ENCODE measurements around the gene AUTS2. TPM values are rescaled to one million over a fixed set of nuclear protein-coding genes. Genes with fewer than 3 reads are reported as not detected.

The AUTS2 gene
- total RNA-seq, 2 donors from 2014 or later: 0.53 to 2.2 TPM

- Mint-ChIP-seq H3K27ac (peak overlapping the region in 1 of 2 donors; percentile 78), H3K36me3 (peaks cover 0 to 5% of the 10 kb centered on the region in 2 donors), H3K9me3 (peaks cover 4 to 14% of the 10 kb centered on the region in 2 donors)
- DNase-seq (ENCODE audit: low spot score in 2 of 2): no peak
- ATAC-seq: no peak
Measured at GRCh38 chr7:70153933-70154332, 555.7 kb downstream of the AUTS2 start.

DNA sequence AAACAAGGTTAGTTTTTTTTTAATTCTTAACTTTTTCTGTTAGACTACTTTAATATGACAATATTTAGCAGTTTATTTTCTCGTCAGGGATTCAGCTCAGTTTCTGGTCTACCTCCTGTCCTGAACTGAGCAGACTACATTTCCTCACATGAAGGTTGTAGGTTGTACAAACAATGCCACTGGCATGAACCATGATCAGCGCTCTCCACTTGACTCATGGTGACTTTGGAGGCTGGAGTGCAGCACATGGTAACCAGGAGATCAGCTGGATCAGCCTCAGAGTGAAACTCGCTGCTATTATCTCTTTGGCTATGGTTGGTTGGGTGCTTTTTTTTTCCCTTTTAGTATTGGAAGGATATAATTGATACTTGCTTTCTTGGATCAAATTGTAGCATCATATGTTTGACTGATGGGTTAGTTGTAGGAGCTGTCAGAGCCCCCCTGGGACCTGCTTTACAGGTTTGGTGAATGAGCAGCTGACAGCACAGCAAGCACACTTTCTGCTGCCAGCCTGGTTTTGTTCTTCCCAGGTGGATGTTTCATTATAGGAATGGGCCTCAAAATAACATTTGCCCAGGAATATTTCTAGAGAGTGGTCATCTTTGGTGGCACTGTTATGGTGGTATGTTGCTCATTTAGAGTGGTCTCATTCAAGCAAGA, 556.4 kb downstream of the AUTS2 start:
- H3K9me3 Mint-ChIP-seq: peaks cover 4 to 14% of the 10 kb centered on the region in 2 donors

GRCh38 chr7:70156057-70156456, 557.8 kb downstream of the AUTS2 start:
- ATAC-seq (no peak), DNase-seq (ENCODE audit: low spot score in 2 of 2) (no peak)
- Mint-ChIP-seq H3K9me3 (peaks cover 4 to 10% of the 10 kb centered on the region in 2 donors), H3K36me3 (peaks cover 0 to 5% of the 10 kb centered on the region in 2 donors), H3K27ac (no peak overlapping the region)

More for the DNA sequence above, 556.4 kb downstream of the AUTS2 start:
- H3K27ac Mint-ChIP-seq: no peak overlapping the region
- DNase-seq (ENCODE audit: low spot score in 2 of 2) (no peak), ATAC-seq (no peak)
- peaks cover 0 to 5% of the 10 kb centered on the region in 2 donors for H3K36me3 Mint-ChIP-seq

DNA sequence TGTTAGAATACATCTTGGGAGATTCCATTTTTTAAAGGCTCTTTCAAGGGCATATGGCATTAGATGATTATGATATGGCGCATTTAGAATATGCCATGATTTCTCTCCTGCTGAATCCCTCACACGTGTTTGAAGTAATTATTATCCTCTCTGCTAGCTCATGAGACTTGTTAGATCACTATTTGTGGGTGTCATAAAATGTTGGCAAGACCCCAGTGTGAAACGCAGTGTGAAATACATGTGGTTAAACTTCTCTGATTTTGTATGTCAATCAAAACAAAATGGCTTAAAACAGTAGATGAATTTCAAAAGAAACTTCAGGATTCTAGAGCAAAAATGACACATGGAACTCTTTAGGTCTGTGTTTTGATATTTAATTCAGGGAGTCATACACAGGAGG, 560.8 kb downstream of the AUTS2 start:
- H3K9me3 Mint-ChIP-seq: peaks cover 4 to 9% of the 10 kb centered on the region in 2 donors
- H3K27ac Mint-ChIP-seq: no peak overlapping the region
- no peak for ATAC-seq
- peaks cover 0 to 5% of the 10 kb centered on the region in 2 donors for H3K36me3 Mint-ChIP-seq
- no peak for DNase-seq (ENCODE audit: low spot score in 2 of 2)

- peaks cover 6 to 15% of the 10 kb centered on the region in 2 donors for H3K9me3 Mint-ChIP-seq
- H3K27ac Mint-ChIP-seq: no peak overlapping the region
- ATAC-seq: no peak
- DNase-seq (ENCODE audit: low spot score in 2 of 2): no peak
- no peaks in the 10 kb centered on the region for H3K36me3 Mint-ChIP-seq
Measured at GRCh38 chr7:70165477-70166170, 567.3 kb downstream of the AUTS2 start.

DNA sequence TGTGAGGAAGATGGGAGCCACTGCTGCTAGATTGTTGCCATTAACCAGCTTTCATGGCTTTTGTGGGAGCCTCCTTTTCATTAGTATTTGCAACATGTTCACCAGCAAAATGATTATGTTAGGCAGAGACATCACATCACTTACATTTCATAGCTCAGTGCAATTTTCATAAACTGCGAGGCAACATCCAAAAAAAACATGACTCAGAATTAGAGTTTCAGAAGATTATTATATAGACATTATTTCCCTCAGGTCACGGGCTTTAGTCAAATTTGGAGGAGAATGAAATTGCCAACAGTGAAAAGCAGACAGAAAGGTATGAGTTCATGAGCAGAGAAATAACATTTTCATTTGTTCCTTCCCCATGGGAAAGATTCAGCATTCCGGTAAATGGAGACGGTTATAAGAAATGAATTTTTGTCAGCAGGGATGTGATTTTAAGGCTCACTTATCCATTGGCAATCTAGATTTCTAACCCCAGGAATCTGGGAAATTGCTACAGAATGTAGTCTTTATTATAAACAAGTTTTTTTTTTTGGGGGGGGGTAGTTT, 573.2 kb downstream of the AUTS2 start:
- Mint-ChIP-seq H3K9me3 (peaks cover 3 to 13% of the 10 kb centered on the region in 2 donors), H3K36me3 (no peaks in the 10 kb centered on the region), H3K27ac (no peak overlapping the region)
- no peak for ATAC-seq
- DNase-seq (ENCODE audit: low spot score in 2 of 2): no peak

DNA sequence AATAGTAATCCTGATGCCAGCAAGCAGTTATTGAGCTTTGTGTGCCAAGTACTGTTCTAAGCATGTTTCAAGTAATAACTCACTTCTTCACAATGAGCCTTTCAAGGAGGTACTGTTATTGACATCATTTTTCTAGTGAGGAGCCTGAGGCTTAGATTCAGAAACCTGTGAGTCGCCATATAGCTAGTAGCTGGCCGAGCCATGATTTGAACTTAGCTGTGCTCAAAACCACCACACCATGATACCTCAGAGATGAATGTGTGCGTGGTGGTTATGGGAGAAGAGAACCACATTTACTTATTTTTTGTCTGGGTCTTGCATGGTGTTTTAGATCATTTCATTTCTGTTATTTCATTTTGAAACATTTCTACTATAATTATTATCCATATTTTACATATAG, 578.9 kb downstream of the AUTS2 start:
- ATAC-seq (peak; percentile 73 to 90), DNase-seq (ENCODE audit: low spot score in 2 of 2) (no peak)
- Mint-ChIP-seq H3K9me3 (peaks cover 7 to 10% of the 10 kb centered on the region in 2 donors), H3K36me3 (peaks cover 0 to 2% of the 10 kb centered on the region in 2 donors), H3K27ac (no peak overlapping the region)

DNA sequence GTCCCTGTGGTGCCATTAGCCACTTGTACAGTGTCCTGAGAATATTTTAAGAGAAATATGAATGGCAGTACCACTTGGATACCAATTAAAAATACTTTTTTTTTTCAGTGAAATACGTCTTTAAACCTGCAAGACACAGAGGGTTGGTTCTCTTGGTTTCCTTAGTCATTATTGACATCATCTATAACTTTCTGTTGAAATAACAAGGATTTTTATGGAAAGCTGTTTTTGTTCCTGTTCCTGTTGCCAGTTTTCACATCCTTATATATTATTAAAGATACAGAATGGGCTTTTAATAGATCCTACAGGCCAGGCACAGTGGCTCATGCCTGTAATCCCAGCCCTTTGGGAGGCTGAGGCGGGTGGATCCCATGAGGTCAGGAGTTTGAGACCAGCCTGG, 579.9 kb downstream of the AUTS2 start:
- ATAC-seq (no peak), DNase-seq (ENCODE audit: low spot score in 2 of 2) (no peak)
- Mint-ChIP-seq H3K27ac (no peak overlapping the region), H3K36me3 (peaks cover 0 to 4% of the 10 kb centered on the region in 2 donors), H3K9me3 (peaks cover 7 to 11% of the 10 kb centered on the region in 2 donors)

DNA sequence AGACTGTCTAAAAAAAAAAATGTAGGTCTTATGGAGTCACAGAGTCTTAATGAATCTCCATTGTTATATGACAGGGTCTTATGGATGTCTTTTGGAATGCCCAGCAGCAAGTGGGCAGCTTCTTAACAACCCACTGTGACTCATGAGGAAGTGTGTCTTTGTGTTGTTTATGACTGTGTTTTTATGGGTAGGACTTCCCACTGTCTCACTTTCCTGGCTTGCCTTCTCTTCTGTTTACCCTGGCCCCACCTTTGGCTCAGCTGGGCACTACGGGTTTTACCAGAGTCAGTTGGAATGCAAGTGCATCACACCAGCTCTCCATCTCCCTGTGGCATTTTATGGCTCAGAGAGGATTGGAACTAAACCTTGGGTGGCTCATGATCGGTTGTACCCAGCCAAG, 580.5 kb downstream of the AUTS2 start:
- Mint-ChIP-seq H3K36me3 (peaks cover 0 to 4% of the 10 kb centered on the region in 2 donors), H3K27ac (no peak overlapping the region), H3K9me3 (peaks cover 6 to 9% of the 10 kb centered on the region in 2 donors)

GRCh38 chr7:70182521-70182920, 584.2 kb downstream of the AUTS2 start:
- Mint-ChIP-seq H3K9me3 (peaks cover 3 to 4% of the 10 kb centered on the region in 2 donors), H3K27ac (no peak overlapping the region)
- no peak for ATAC-seq

More for the DNA sequence above, 580.5 kb downstream of the AUTS2 start:
- no peak for DNase-seq (ENCODE audit: low spot score in 2 of 2)
- no peak for ATAC-seq

GRCh38 chr7:70183278-70183677, 585.0 kb downstream of the AUTS2 start:
- Mint-ChIP-seq H3K27ac (no peak overlapping the region), H3K9me3 (peaks cover 3 to 4% of the 10 kb centered on the region in 2 donors), H3K36me3 (peaks cover 0 to 4% of the 10 kb centered on the region in 2 donors)
- DNase-seq (ENCODE audit: low spot score in 2 of 2) (no peak), ATAC-seq (no peak)

More at GRCh38 chr7:70182521-70182920, 584.2 kb downstream of the AUTS2 start:
- peaks cover 0 to 4% of the 10 kb centered on the region in 2 donors for H3K36me3 Mint-ChIP-seq
- DNase-seq (ENCODE audit: low spot score in 2 of 2): no peak

- Mint-ChIP-seq H3K27ac (no peak overlapping the region), H3K36me3 (no peaks in the 10 kb centered on the region), H3K9me3 (no peaks in the 10 kb centered on the region)
- no peak for DNase-seq (ENCODE audit: low spot score in 2 of 2)
- ATAC-seq: no peak
Measured at GRCh38 chr7:70188901-70189650, 590.8 kb downstream of the AUTS2 start.

- Mint-ChIP-seq H3K27ac (no peak overlapping the region), H3K36me3 (no peaks in the 10 kb centered on the region), H3K9me3 (no peaks in the 10 kb centered on the region)
- ATAC-seq (no peak), DNase-seq (ENCODE audit: low spot score in 2 of 2) (no peak)
Measured at GRCh38 chr7:70189776-70190175, 591.5 kb downstream of the AUTS2 start.

DNA sequence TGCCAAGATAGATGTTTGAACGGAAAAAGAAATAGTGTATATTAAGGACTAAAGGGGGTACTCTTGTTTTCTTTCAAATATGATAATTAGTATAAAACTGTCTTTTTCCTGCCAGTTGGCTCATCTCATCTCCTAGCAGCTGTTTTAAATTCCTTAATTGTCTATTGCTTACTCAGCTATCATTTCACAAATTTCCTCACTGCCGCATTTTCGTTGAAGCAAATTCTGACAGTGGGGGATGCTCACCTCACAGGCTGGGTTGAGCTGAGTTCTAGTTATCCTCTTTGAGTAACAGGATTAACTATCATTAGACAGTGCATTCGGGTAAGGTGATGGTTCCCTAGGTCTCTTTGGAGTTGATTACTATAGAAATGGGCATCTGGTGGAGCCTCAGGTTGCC, 592.0 kb downstream of the AUTS2 start:
- no peak for DNase-seq (ENCODE audit: low spot score in 2 of 2)
- H3K27ac Mint-ChIP-seq: no peak overlapping the region
- no peak for ATAC-seq
- no peaks in the 10 kb centered on the region for H3K36me3 Mint-ChIP-seq
- no peaks in the 10 kb centered on the region for H3K9me3 Mint-ChIP-seq

- Mint-ChIP-seq H3K9me3 (no peaks in the 10 kb centered on the region), H3K36me3 (no peaks in the 10 kb centered on the region), H3K27ac (no peak overlapping the region)
- DNase-seq (ENCODE audit: low spot score in 2 of 2): no peak
- ATAC-seq: no peak
Measured at GRCh38 chr7:70193514-70193913, 595.2 kb downstream of the AUTS2 start.

- peak; percentile 30 to 34 for ATAC-seq
- DNase-seq (ENCODE audit: low spot score in 2 of 2): no peak
- Mint-ChIP-seq H3K36me3 (no peaks in the 10 kb centered on the region), H3K27ac (no peak overlapping the region), H3K9me3 (no peaks in the 10 kb centered on the region)
Measured at GRCh38 chr7:70208236-70209063, 610.2 kb downstream of the AUTS2 start.

Data from activated naive CD4-positive, alpha-beta T cell treated with anti-CD3 and anti-CD28 coated beads, Interleukin-2, amount 50 U/mL, for 72 hours (primary cell).